KOPT-K1 (cell line): ENCODE results near the gene SLC37A1.

Source experiments
- H3K27ac ChIP-seq: fragments of 200-600 bp; sonication (generic); 2 replicates; pipeline ENCODE4 v1.5.1; 2016; ENCODE audit warnings: antibody characterized with exemption, mild to moderate bottlenecking, low read depth, low read length; ENCODE audit not compliant: poor library complexity, severe bottlenecking
- H3K36me3 ChIP-seq: fragments of 200-600 bp; sonication (generic); 2 replicates; pipeline ENCODE4 v1.5.1; 2017; ENCODE audit warnings: antibody characterized with exemption, mild to moderate bottlenecking, low read length, moderate library complexity; ENCODE audit not compliant: insufficient read depth
- H3K9me3 ChIP-seq: fragments of 200-600 bp; sonication (generic); 2 replicates; pipeline ENCODE4 v1.5.1; 2017; ENCODE audit warnings: antibody characterized with exemption, low read length, mild to moderate bottlenecking; ENCODE audit not compliant: insufficient read depth, poor library complexity, severe bottlenecking

SLC37A1 gene

DNA sequence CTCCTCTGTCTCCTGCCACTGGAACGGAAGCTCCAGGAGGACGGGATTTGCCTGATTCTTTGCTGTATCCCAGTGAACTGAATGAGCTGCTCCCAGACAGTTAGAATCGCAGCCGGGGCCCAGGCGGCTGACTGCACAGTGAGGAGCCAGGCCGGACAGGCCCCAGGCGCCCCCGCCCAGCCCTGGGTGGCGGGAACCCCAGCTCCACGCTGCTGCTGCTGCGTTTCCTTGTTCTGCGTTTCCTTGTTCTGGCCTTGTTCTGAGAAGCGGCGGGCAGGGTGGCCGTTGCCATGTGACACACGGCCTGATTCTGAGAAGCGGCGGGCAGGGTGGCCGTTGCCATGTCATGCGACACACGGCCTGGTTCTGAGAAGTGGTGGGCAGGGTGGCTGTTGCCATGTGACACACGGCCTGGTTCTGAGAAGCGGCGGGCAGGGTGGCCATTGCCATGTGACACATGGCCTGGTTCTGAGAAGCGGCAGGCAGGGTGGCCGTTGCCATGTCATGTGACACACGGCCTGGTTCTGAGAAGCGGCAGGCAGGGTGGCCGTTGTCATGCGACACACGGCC is 56.2 kb downstream of the SLC37A1 start:
- H3K36me3 ChIP-seq, result no peaks in the 10 kb centered on the region; the same call in 1 of the 2 replicates
- H3K27ac ChIP-seq, result no peak overlapping the region

DNA sequence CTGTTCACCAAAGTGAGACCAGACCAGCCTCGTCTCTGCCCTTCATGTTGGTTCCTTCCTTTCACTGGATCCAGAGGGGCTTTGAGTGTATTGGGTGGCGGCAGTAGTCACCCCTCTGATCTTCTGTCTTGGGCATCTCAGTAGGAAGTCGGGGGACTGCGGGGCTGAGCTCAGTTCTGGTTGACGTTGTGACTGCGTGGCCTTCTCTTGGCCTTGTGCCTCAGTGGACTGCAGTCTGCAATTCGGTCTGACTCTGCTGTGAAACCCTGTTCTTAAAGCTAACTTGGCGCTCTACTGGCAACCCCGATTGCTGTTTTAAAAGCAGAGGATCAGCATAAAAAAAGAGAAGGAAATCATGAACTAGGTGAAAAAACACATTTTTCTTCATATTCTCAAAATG is 56.7 kb downstream of the SLC37A1 start:
- Histone ChIP-seq H3K9me3 (no peaks in the 10 kb centered on the region), H3K27ac (no peak overlapping the region), H3K36me3 (no peaks in the 10 kb centered on the region; the same call in 1 of the 2 replicates)

More for the DNA sequence above, 56.2 kb downstream of the SLC37A1 start:
- H3K9me3 ChIP-seq, result no peaks in the 10 kb centered on the region

DNA sequence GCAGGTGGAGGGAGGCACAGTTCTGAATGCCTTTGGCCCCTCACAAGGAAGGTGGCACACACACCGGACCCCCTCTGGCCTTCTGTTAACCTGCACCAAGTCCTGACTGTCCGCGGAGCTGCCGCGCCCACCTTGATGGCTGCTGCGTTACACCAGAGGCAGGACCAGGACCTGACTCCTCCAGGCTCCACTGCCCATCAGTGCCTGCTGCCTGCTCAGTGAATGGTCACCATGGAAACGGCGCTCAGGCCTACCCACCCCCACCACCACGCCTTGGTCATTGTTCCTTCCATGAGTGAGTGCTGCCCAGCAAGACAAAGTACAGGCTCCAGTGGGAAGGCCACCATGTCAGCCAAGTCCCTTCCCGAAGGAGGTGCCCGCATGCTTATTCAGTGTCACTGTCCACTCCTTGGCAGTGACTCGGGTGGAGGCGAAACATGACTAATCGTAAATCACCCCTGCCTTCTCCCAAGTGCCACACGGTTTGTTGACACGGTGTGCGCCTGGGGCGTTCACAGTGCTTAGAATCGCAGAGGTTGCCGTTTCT is 57.3 kb downstream of the SLC37A1 start:
- Histone ChIP-seq H3K9me3 (peaks cover 1% of the 10 kb centered on the region), H3K36me3 (no peaks in the 10 kb centered on the region; the same call in 1 of the 2 replicates), H3K27ac (no peak overlapping the region)

DNA sequence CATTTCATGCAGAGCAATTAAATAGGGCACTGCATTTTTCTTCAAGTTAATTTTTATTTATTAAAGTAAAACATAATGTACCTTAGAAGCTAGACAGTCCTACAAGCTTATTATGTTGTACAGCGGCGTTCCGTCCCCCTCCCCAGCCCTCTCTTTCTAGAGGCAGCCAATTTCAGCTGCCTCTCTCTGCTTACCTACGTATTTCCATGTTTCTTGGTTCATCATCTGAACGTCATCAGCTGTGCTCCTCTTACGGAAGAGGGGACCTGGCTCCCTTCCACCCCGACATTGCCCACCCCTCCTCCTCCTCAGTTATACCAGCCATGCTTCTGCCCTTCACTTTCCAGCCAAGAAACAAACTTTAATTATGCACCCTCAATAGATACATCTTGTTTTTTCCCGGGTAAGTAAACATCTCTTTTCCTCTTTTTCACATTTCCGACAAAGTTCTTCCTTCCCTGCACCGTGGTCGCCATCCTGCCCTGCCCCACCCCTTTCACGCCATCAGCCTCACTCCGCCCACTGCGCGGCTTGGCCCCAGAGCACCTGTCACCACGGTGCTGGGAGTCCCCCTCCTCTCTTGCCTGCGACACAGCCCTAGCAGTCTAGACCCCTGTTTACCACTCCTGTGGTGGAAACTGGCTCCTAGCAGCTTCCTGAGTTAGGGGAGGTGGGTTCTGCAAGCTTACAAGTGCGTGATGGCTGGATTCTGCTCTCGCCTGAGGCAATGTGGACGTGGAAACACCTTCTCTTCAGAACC is 57.9 kb downstream of the SLC37A1 start:
- Histone ChIP-seq H3K27ac (no peak overlapping the region), H3K9me3 (peaks cover 8% of the 10 kb centered on the region), H3K36me3 (no peaks in the 10 kb centered on the region; the same call in 1 of the 2 replicates)

GRCh38 chr21:42572906-42573495 is 59.3 kb downstream of the SLC37A1 start:
- no peak overlapping the region for H3K27ac ChIP-seq
- H3K9me3 ChIP-seq, result peaks cover 19% of the 10 kb centered on the region
- no peaks in the 10 kb centered on the region; the same call in 1 of the 2 replicates for H3K36me3 ChIP-seq

- Histone ChIP-seq H3K27ac (no peak overlapping the region), H3K36me3 (no peaks in the 10 kb centered on the region; the same call in 1 of the 2 replicates), H3K9me3 (peaks cover 19% of the 10 kb centered on the region)
Measured at GRCh38 chr21:42574234-42575027, 60.8 kb downstream of the SLC37A1 start.

- Histone ChIP-seq H3K36me3 (no peaks in the 10 kb centered on the region; the same call in 1 of the 2 replicates), H3K27ac (no peak overlapping the region), H3K9me3 (peaks cover 19% of the 10 kb centered on the region)
Measured at GRCh38 chr21:42575111-42575510, 61.5 kb downstream of the SLC37A1 start.

- Histone ChIP-seq H3K27ac (no peak overlapping the region), H3K9me3 (peaks cover 19% of the 10 kb centered on the region)
Measured at GRCh38 chr21:42576639-42577038, 63.0 kb downstream of the SLC37A1 start.

GRCh38 chr21:42578034-42578433 is 64.4 kb downstream of the SLC37A1 start:
- peaks cover 19% of the 10 kb centered on the region for H3K9me3 ChIP-seq
- no peaks in the 10 kb centered on the region for H3K36me3 ChIP-seq
- H3K27ac ChIP-seq, result no peak overlapping the region

More at GRCh38 chr21:42576639-42577038, 63.0 kb downstream of the SLC37A1 start:
- no peaks in the 10 kb centered on the region; the same call in 1 of the 2 replicates for H3K36me3 ChIP-seq

DNA sequence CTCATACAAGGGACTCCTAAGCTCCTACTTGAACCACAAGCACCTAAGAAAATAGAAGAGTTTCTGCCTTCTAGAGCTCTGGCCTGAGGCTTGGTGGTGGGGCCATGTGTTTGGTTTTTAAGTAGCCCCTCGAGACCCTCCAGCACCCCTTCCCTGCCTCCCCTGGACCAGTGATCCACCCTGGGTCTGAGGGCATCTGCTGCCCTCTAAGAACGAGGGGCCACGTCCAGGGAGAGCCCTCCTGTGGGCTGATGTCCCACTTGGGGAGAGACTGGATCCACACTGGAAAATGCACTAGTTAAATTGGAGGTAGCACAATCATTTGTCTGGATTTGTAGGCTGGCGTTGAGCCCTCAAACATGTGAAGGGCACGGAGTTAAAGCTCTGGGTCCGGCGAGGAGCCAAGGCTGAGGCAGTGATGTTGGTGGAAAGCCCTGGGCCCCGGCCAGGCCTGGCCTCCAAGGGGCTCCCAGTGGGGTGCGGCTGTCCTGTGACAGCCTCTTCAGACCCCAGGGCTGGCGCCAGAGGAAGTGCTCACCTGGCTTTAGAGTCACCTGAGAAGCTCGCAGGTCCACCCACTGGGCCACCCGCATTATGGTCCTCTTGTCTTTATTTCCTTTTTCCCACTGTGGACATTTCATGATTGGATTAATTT is 65.2 kb downstream of the SLC37A1 start:
- Histone ChIP-seq H3K27ac (no peak overlapping the region), H3K9me3 (peaks cover 19% of the 10 kb centered on the region), H3K36me3 (no peaks in the 10 kb centered on the region)

DNA sequence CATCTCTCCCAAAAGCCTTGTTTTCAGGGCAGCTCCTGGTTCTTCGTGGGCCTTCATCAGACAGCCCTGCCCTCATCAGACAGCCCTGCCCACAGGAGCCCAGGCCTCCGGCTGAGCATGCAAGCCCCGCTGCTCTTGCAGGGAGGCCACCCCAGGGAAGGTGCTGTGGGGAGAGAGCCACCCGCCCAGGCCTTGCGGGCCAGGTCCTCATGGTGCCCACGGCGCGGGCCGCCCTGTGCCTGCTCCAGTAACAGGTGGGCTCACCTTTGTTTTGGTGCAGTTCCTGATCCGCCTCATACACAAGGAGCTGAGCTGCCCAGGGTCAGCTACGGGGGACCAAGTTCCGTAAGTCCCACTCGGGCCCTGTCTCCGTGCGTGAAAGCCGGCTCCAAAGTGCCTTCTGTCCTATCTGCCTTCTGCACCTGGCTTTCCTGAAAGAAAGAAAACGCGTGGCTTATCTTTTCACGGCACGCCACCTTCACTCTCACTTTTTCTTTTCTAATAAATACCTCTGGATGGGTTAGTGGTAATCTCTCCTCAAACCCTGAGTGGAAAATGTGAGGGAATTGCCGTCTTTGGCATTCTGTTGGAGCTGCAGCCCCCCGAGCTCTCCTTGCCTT is 65.9 kb downstream of the SLC37A1 start:
- no peak overlapping the region for H3K27ac ChIP-seq
- peaks cover 19% of the 10 kb centered on the region for H3K9me3 ChIP-seq
- H3K36me3 ChIP-seq, result no peaks in the 10 kb centered on the region

- H3K9me3 ChIP-seq, result peaks cover 19% of the 10 kb centered on the region
- no peaks in the 10 kb centered on the region for H3K36me3 ChIP-seq
Measured at GRCh38 chr21:42580076-42580792, 66.6 kb downstream of the SLC37A1 start.

DNA sequence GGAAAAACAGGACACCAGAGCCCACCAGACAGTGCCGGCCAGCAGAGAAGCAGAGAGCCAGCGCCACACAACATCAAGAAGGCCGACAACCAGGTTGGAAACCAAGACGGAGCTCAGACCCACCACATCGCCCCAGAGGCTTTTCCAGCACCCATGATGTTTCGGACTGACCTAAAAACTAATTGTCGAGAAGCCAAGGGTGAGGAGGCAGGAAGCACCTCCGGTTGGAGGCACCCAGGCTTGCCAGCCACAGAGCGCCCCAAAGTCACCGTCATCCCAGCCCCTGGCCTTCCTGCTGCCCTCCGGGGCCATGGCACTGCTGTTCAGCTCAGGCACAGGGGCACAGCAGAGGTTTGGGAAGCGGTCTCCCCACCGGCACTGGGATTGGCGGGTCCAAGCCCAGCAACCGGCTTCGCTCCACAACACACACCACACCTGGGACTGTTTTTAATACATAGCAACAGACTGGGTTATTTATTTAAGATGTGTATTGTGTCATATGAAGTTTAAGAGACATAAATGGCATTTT is 67.2 kb downstream of the SLC37A1 start:
- no peak overlapping the region for H3K27ac ChIP-seq
- H3K9me3 ChIP-seq, result peaks cover 18% of the 10 kb centered on the region
- H3K36me3 ChIP-seq, result no peaks in the 10 kb centered on the region

More at GRCh38 chr21:42580076-42580792, 66.6 kb downstream of the SLC37A1 start:
- no peak overlapping the region for H3K27ac ChIP-seq
